IMR-90 (cell line): ENCODE results near the gene TBC1D1. TPM values are rescaled to one million over a fixed set of nuclear protein-coding genes. Genes with fewer than 3 reads are reported as not detected.

Experiments used
- ATAC-seq: fragments of 200-7000 bp; cut with Tn5 transposase; 2 replicates; pipeline ENCODE4 v1.9.1; 2020; ENCODE audit warnings: low read depth, mild to moderate bottlenecking, moderate library complexity
- BruUV-seq: library from RNA; stranded (reverse); fragments of 400-500 nt; replicated peaks from 2 replicates; lab custom pipeline; 2021; lab: Mats Ljungman, UMichigan
- CTCF ChIA-PET: fragments of 300-600 bp; formaldehyde crosslinking; extraction: SDS; loops from one replicate; lab custom pipeline; 2021; ENCODE audit warnings: antibody characterized with exemption; lab: Yijun Ruan, JAX
- POLR2A ChIA-PET: fragments of 300-600 bp; sonication (Branson Sonifier 250); formaldehyde crosslinking; loops from one replicate; lab custom pipeline; 2022; ENCODE audit warnings: antibody characterized with exemption; ENCODE audit not compliant: unreplicated experiment; lab: Charles Lee
- DNase-seq: peaks from one replicate; pipeline ENCODE4 v3.0.0; 2013
- H2AFZ ChIP-seq: replicated peaks from 2 replicates; pipeline ENCODE3; 2013; ENCODE audit warnings: low read length, mild to moderate bottlenecking; ENCODE audit not compliant: poor library complexity
- H2AK5ac ChIP-seq: 2 replicates; pipeline ENCODE4 v1.6.1; 2013; ENCODE audit warnings: low read depth, low read length, inconsistent platforms
- H2AK9ac ChIP-seq: replicated peaks from 2 replicates; pipeline ENCODE3; 2013; ENCODE audit warnings: mild to moderate bottlenecking, low read depth, low read length, moderate library complexity; ENCODE audit not compliant: poor library complexity
- H2BK120ac ChIP-seq: 2 replicates; pipeline ENCODE4 v1.6.1; 2013; ENCODE audit warnings: low read depth, low read length, inconsistent platforms
- H2BK15ac ChIP-seq: 3 replicates; pipeline ENCODE4 v1.6.1; 2013; ENCODE audit warnings: low read depth, low read length, inconsistent platforms
- H2BK20ac ChIP-seq: 2 replicates; pipeline ENCODE4 v1.6.1; 2013; ENCODE audit warnings: low read depth, mild to moderate bottlenecking, inconsistent platforms, low read length, moderate library complexity
- H2BK5ac ChIP-seq: 2 replicates; pipeline ENCODE4 v1.6.1; 2013; ENCODE audit warnings: mild to moderate bottlenecking, low read depth, low read length, inconsistent platforms; ENCODE audit not compliant: poor library complexity, severe bottlenecking
- H3K14ac ChIP-seq: replicated peaks from 2 replicates; pipeline ENCODE4 v1.6.1; 2013; ENCODE audit warnings: low read depth, low read length, inconsistent platforms
- H3K18ac ChIP-seq: 2 replicates; pipeline ENCODE4 v1.6.1; 2013; ENCODE audit warnings: low read depth, low read length, control low read depth
- H3K23ac ChIP-seq: 2 replicates; pipeline ENCODE4 v1.6.1; 2013; ENCODE audit warnings: low read depth, low read length, inconsistent platforms
- H3K27ac ChIP-seq: 2 replicates; pipeline ENCODE4 v1.5.1; 2013; ENCODE audit warnings: mild to moderate bottlenecking, control low read depth, low read length; ENCODE audit not compliant: insufficient read depth
- H3K27me3 ChIP-seq: 2 replicates; pipeline ENCODE4 v1.6.1; 2013; ENCODE audit warnings: low read length; ENCODE audit not compliant: control insufficient read depth, insufficient read depth
- H3K36me3 ChIP-seq: 2 replicates; pipeline ENCODE4 v1.6.1; 2013; ENCODE audit warnings: low read length, mixed read lengths; ENCODE audit not compliant: control insufficient read depth, insufficient read depth
- H3K4ac ChIP-seq: 2 replicates; pipeline ENCODE4 v1.6.1; 2013; ENCODE audit warnings: low read depth, low read length, inconsistent platforms
- H3K4me1 ChIP-seq: 2 replicates; pipeline ENCODE4 v1.6.1; 2013; ENCODE audit warnings: low read length, mixed read lengths; ENCODE audit not compliant: control insufficient read depth, insufficient read depth
- H3K4me2 ChIP-seq: 2 replicates; pipeline ENCODE4 v1.6.1; 2013; ENCODE audit warnings: low read depth, mild to moderate bottlenecking, control low read depth, low read length, moderate library complexity
- H3K4me3 ChIP-seq: 2 replicates; pipeline ENCODE4 v1.5.1; 2013; ENCODE audit warnings: low read depth, mild to moderate bottlenecking, control low read depth, low read length, moderate library complexity; ENCODE audit not compliant: insufficient read depth
- H3K56ac ChIP-seq: 2 replicates; pipeline ENCODE4 v1.6.1; 2013; ENCODE audit warnings: low read length, inconsistent platforms; ENCODE audit not compliant: insufficient read depth; ENCODE audit errors: extremely low read depth
- H3K79me1 ChIP-seq, 2 experiments: 2 replicates each; pipeline ENCODE4 v1.6.1; 2013; ENCODE audit warnings: low read length in 2 of 2, inconsistent platforms in 1 of 2, low read depth in 1 of 2
- H3K9ac ChIP-seq: 2 replicates; pipeline ENCODE4 v1.6.1; 2013; ENCODE audit warnings: low read depth, low read length, control low read depth
- H3K9me1 ChIP-seq: 2 replicates; pipeline ENCODE4 v1.6.1; 2013; ENCODE audit warnings: low read length, inconsistent platforms; ENCODE audit not compliant: insufficient read depth
- H3K9me3 ChIP-seq: 2 replicates; pipeline ENCODE4 v1.6.1; 2013; ENCODE audit warnings: low read length; ENCODE audit not compliant: control insufficient read depth, insufficient read depth
- H4K20me1 ChIP-seq: 2 replicates; pipeline ENCODE4 v1.6.1; 2013; ENCODE audit warnings: low read length, inconsistent platforms; ENCODE audit not compliant: insufficient read depth
- H4K5ac ChIP-seq: 2 replicates; pipeline ENCODE4 v1.6.1; 2013; ENCODE audit warnings: mild to moderate bottlenecking, low read depth, low read length, control low read depth
- H4K8ac ChIP-seq, 2 experiments: 2 replicates each; pipeline ENCODE4 v1.6.1; 2013; ENCODE audit warnings: low read depth in 2 of 2, low read length in 2 of 2, control low read depth in 1 of 2, inconsistent platforms in 1 of 2
- H4K91ac ChIP-seq: 2 replicates; pipeline ENCODE4 v1.6.1; 2013; ENCODE audit warnings: low read depth, low read length, inconsistent platforms; ENCODE audit not compliant: insufficient read depth
- BHLHE40 ChIP-seq: fragments of 150-350 bp; IDR thresholded peaks from 2 replicates; pipeline ENCODE4 v1.6.1; 2016; ENCODE audit warnings: mild to moderate bottlenecking, low read depth, low read length
- CHD1 ChIP-seq: IDR thresholded peaks from 2 replicates; pipeline ENCODE4 v1.6.1; 2012; ENCODE audit warnings: low read depth, low read length, improper control_type of control experiment
- FOS ChIP-seq: fragments of 150-350 bp; IDR thresholded peaks from 2 replicates; pipeline ENCODE4 v1.6.1; 2016; ENCODE audit warnings: low read depth, low read length
- MAFK ChIP-seq: IDR thresholded peaks from 2 replicates; pipeline ENCODE4 v1.6.1; 2012; ENCODE audit warnings: low read depth, low read length, improper control_type of control experiment
- MXI1 ChIP-seq: IDR thresholded peaks from 2 replicates; pipeline ENCODE4 v1.6.1; 2012; ENCODE audit warnings: low read depth, mild to moderate bottlenecking, low read length, moderate library complexity, borderline replicate concordance
- NFE2L2 ChIP-seq: fragments of 150-350 bp; IDR thresholded peaks from 2 replicates; pipeline ENCODE4 v1.6.1; 2016; ENCODE audit warnings: low read depth, mild to moderate bottlenecking, low read length
- RFX5 ChIP-seq: IDR thresholded peaks from 2 replicates; pipeline ENCODE4 v1.8.0; 2012; ENCODE audit warnings: low read depth, mild to moderate bottlenecking, low read length, moderate library complexity
- WGBS, 2 experiments: methylation state at CpG; one replicate each; pipeline versions ENCODE4 v1.1.5 to v1.1.7; 2013; ENCODE audit warnings: missing lambda C conversion rate in 2 of 2; ENCODE audit not compliant: insufficient read length in 1 of 2; ENCODE audit errors: extremely low coverage in 2 of 2; 5-methylcytosine and 5-hydroxymethylcytosine counted together
- dilution Hi-C: fragments of 300-500 bp; cut with HindIII; formaldehyde crosslinking; loops from one replicate; pipeline ENCODE4 v1.14.3; 2018; ENCODE audit warnings: low sequenced_read_pairs; ENCODE audit not compliant: unreplicated experiment
- in situ Hi-C: fragments of 300-500 bp; cut with MboI; formaldehyde crosslinking; loops from 3 replicates; pipeline ENCODE4 v1.14.3; 2019; ENCODE audit warnings: low sequenced_read_pairs, inconsistent platforms, mixed read lengths
- intact Hi-C: fragments of 100-400 bp; cut with micrococcal nuclease; formaldehyde crosslinking; loops from 2 replicates; pipeline ENCODE4 v1.10.0; 2022
- polyA plus RNA-seq, 3 experiments: library from polyadenylated mRNA; depleted of rRNA; stranded (reverse); fragments of >200 nt; gene quantifications; 2 replicates each; pipeline ENCODE4 v1.2.3, GENCODE V29; 2012; ENCODE audit warnings: low replicate concordance in 1 of 3
- total RNA-seq: library from RNA; depleted of rRNA; stranded (reverse); fragments of >200 nt; gene quantifications from 2 replicates; pipeline ENCODE4 v1.2.3, GENCODE V29; 2012
- TF ChIP-seq, protein P1 (sequence below): conservative IDR thresholded peaks from 2 replicates; pipeline ENCODE4 v1.5.1; 2012; ENCODE audit warnings: mild to moderate bottlenecking, low read depth, low read length, improper control_type of control experiment
- TF ChIP-seq, protein P2 (sequence below): fragments of 150-350 bp; IDR thresholded peaks from 2 replicates; pipeline ENCODE4 v1.6.1; 2017; ENCODE audit warnings: mild to moderate bottlenecking, antibody characterized with exemption, low read length, low read depth

The TBC1D1 gene
- total and polyA plus RNA-seq, 2 of the 4 experiments (the other 2 are of a cell fraction): 42.4 to 104 TPM

DNA sequence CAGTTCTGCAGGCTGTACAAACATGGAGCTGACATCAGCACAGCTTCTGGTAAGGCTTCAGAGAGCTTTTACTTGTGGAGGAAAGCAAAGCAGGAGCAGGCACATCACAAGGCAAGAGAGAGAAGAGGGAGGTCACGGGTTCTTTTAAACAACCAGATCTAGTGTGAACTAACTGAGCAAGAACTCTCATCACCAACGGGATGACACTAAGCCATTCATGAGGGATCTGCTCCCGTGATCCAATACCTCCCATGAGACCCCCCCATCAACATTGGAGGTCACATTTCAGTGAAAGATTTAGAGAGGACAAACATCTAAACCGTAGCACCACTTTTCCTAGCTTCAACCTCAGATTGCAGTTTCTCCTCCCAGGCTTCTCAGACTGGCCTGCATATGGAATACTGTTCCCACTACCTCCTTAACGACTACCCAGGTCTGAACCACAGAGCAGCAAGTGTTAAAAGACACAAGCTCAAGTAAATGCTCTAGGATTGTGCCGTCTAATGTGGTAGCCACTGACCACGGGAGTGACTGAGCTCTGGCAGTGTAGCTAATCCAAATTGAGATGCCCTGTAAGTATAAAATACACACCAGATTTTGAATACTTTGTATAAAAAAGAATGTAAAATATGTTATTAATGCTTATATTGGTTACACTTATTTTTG is 262.0 kb downstream of the TBC1D1 start:
- Histone ChIP-seq H4K20me1 (no peaks in the 10 kb centered on the region), H3K4me2 (no peak overlapping the region), H3K27me3 (no peaks in the 10 kb centered on the region), H3K79me1 (no peaks in the 10 kb centered on the region; a peak in 1 of 4 replicates), H4K5ac (peak overlapping the region; percentile 60), H2AK9ac (no peak overlapping the region), H3K36me3 (no peaks in the 10 kb centered on the region), H3K9me1 (peaks cover 21% of the 10 kb centered on the region), H3K14ac (peak overlapping the region; percentile 72), H2BK5ac (peak overlapping the region; percentile 7), H3K9ac (no peak overlapping the region), H2BK20ac (peak overlapping the region; percentile 89), H2BK120ac (peak overlapping the region; percentile 66), H3K56ac (no peak overlapping the region), H2AFZ (no peak overlapping the region), H4K91ac (peak overlapping the region; percentile 63), H3K27ac (no peak overlapping the region), H3K23ac (peak overlapping the region; percentile 36; the same call in 1 of the 2 replicates), H2AK5ac (peak overlapping the region; percentile 40; the same call in 1 of the 2 replicates), H2BK15ac (peak overlapping the region; percentile 27; the same call in 1 of the 3 replicates), H3K4me1 (peaks cover 23% of the 10 kb centered on the region), H3K4ac (peak overlapping the region; percentile 70), H3K4me3 (no peak overlapping the region), H4K8ac (peak overlapping the region; percentile 15 to 41; a peak in 3 of 4 replicates), H3K18ac (peak overlapping the region; percentile 74; the same call in 1 of the 2 replicates), H3K9me3 (no peaks in the 10 kb centered on the region)
- dilution Hi-C loops: no loop called here
- no CpG with 5 or more reads among the region's 7 CpGs for WGBS, 2 experiments
- ChIA-PET POLR2A (no interaction called here), CTCF (no interaction called here)
- no TSS peak for BruUV-seq
- DNase-seq (no peak), ATAC-seq (no peak)
- TF ChIP-seq MXI1 (no peak), CHD1 (no peak), MAFK (no peak), BHLHE40 (no peak), FOS (no peak), RFX5 (no peak), NFE2L2 (no peak)
- TF ChIP-seq, protein P1, sequence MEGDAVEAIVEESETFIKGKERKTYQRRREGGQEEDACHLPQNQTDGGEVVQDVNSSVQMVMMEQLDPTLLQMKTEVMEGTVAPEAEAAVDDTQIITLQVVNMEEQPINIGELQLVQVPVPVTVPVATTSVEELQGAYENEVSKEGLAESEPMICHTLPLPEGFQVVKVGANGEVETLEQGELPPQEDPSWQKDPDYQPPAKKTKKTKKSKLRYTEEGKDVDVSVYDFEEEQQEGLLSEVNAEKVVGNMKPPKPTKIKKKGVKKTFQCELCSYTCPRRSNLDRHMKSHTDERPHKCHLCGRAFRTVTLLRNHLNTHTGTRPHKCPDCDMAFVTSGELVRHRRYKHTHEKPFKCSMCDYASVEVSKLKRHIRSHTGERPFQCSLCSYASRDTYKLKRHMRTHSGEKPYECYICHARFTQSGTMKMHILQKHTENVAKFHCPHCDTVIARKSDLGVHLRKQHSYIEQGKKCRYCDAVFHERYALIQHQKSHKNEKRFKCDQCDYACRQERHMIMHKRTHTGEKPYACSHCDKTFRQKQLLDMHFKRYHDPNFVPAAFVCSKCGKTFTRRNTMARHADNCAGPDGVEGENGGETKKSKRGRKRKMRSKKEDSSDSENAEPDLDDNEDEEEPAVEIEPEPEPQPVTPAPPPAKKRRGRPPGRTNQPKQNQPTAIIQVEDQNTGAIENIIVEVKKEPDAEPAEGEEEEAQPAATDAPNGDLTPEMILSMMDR: no peak
- TF ChIP-seq, protein P2, sequence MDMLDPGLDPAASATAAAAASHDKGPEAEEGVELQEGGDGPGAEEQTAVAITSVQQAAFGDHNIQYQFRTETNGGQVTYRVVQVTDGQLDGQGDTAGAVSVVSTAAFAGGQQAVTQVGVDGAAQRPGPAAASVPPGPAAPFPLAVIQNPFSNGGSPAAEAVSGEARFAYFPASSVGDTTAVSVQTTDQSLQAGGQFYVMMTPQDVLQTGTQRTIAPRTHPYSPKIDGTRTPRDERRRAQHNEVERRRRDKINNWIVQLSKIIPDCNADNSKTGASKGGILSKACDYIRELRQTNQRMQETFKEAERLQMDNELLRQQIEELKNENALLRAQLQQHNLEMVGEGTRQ: no peak
- intact Hi-C loops: no loop called here
- in situ Hi-C loops: no loop called here
